Measurements from ENCODE around the gene RUNX2.

RUNX2 gene

DNA sequence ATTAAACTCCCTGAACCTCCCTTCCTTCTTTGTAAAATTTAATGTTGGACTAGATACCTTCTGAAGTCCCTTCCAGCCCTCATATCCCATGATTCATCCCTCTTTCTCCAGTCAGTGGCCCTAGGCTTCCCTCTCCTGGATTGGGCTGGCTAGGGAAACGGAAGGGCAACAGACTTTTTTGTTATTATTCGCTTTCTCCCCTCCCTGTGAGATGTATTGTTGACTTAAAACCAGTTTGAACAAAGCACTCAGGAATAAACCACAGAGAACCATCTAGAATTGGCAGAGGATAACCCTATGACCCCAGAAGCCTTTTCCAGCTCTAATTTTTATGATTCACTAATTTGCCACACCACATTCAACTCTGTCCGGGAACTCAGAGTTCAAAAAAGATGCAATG, 289.3 kb downstream of the RUNX2 start:
- no peak for DNase-seq (ENCODE audit: low read depth in 2 of 2)

DNA sequence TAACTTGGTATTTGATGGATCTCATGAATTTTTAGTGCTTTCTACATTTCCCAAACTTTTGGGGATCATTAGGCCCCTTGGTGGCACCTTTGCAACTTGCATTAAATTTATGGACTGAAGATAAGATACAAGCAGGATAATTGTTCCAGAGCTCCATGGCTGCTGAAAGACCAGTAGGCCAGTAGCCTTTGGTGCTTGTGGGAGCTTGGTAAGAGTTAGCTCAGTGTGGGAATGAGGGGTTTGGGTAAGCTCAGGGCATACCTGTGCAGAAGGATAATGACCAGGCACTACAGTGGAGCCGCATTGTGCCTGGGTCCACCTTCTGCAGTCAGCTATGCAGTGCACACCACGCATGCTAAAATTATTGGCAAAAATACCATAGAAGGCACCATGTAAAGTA, 290.1 kb downstream of the RUNX2 start:
- DNase-seq (ENCODE audit: low read depth in 2 of 2): no peak

DNA sequence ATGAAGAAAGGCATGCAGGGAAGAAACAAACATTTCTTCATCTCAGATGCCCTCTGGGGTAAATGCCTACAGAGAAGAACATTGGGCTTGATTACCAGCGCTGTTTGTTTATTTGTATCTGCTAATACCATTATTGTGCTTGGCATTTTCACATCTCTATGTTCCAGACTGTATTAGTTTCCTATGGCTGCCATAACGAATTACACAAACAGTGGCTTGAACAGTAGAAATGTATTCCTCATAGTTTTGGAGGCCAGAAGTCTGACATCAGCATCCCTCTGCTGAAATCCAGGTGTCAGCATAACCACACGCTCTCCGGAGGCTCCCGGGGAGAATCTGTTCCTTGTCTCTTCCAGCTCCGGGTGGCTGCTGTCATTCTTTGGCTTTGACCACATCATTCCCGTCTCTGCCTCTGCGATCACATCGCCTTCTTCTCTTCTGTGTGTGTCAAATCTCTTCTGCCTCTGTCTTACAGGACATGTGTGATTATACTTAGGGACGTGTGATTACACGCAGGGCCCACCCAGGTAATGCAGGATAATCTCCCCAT, 291.2 kb downstream of the RUNX2 start:
- DNase-seq (ENCODE audit: low read depth in 2 of 2): no peak

DNA sequence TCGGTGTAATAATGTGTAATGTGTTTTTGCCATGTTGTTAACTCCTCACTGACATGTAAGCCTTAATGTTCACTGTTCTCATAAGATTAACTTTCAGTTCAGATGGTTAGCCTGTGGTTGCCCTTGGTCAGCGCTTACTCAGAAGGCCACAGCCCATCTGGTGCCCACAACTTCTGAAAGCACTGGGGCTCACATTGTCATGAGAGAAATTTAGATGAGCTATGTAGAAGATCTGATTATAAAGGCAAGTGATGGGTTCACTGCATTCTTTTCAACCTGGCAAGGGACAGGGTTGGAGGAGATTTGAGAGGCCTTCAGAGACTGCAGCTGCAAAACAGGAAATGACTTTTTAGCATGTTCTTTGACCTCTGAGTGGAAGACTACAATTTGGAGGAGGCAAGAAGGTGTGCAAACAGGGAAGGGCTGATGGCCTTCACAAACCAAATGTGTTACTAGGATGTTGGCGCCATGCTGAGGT, 291.9 kb downstream of the RUNX2 start:
- no peak for DNase-seq (ENCODE audit: low read depth in 2 of 2)

- DNase-seq (ENCODE audit: low read depth in 2 of 2): no peak
These were observed 296.1 kb downstream of the RUNX2 start for GRCh38 chr6:45624228-45624627.

DNA sequence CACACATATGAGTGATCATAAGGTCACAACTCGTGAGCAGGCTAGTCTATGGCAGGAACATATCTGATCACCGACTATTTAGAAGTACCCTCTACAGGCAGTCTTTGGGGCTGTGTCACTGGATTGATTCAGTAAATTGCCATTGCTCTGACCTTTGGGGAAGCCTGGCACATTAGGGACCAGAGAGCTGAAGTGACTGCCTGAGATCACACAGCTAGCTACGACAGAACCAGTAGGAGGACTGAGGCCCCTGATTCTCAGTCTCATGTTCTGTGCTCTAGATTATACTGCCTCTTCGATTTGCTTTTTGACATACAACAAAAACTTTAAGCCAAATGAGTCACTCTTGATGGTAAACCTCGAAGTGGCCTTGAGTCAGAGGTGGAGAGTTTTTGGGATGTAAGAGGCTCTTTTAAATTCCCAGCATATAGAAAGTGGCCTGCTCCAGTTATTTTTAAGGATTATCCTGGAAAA, 297.1 kb downstream of the RUNX2 start:
- DNase-seq (ENCODE audit: low read depth in 2 of 2): peak in 1 of 2 experiments; percentile 14

- no peak for DNase-seq (ENCODE audit: low read depth in 2 of 2)
These were observed 298.2 kb downstream of the RUNX2 start for GRCh38 chr6:45626087-45626891.

DNA sequence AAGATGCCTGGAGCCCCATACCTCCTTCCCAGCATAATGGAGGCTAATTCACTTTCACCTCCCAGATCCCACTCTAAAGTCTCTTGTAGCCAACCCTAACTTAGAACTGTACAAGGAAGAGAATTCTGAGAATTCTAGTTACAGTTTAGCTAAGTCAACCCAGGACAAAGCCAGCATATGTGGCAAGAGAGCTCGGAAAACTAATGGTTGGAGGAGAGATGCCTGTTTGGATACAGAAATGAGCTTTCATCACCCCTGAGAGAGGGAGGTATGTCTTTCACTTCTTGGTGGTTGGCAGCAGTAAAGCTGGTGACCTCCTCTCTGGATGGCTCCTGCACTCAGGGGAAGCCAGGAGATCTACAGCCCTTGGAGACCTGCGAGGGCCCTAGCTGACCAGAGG, 302.2 kb downstream of the RUNX2 start:
- DNase-seq (ENCODE audit: low read depth in 2 of 2): no peak

- DNase-seq (ENCODE audit: low read depth in 2 of 2): no peak
These were observed 302.7 kb downstream of the RUNX2 start for GRCh38 chr6:45630801-45631200.

GRCh38 chr6:45631396-45631795, 303.3 kb downstream of the RUNX2 start:
- no peak for DNase-seq (ENCODE audit: low read depth in 2 of 2)

DNA sequence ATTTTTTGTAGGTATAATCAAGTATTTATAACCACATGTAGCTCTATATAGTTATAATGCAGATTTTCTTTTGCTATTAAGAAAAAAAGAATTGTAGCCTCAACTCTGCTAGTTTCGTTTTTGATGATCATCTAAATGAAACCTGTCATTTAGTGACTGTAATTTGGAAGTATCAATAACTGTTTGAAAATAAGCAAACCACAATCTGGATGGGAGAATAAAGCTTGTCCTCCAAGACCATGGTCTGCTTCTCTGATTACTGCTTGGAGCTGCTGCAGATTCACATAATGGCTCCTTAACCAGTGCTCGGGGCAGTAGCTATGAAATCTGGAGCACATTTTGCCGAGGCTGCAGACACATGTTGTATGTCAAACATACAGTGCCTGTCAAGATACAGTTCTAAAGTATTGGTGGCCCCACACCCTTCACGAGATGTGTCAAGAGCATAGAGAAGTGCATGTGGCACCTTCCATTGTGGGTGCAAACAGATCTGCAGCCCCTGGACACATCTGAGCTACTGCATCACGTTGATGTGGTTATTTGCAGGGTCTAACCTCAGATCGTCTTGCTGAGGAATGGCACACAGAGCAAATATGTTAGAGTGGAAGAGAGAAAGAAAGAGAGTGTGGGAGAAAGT, 305.3 kb downstream of the RUNX2 start:
- no peak for DNase-seq (ENCODE audit: low read depth in 2 of 2)

DNA sequence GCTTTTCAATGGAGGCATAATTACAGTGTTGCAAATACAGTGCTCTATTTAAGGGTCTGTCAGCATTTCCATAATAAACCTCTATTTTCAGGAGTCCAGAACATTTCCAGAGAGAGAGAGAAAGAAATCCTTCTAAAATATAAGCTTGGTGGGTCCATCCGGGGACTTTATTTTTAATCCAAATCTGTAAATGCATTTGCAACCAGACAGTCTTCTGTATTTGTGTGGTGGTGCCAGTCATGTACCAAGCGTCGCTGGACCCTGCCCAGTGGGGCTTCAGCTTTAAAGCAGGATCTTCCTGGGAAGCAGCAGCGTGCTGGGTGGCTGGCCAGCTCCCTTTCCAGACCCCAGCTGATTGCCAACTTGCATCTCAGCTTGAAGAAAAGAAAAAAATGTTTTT, 306.1 kb downstream of the RUNX2 start:
- no peak for DNase-seq (ENCODE audit: low read depth in 2 of 2)

DNA sequence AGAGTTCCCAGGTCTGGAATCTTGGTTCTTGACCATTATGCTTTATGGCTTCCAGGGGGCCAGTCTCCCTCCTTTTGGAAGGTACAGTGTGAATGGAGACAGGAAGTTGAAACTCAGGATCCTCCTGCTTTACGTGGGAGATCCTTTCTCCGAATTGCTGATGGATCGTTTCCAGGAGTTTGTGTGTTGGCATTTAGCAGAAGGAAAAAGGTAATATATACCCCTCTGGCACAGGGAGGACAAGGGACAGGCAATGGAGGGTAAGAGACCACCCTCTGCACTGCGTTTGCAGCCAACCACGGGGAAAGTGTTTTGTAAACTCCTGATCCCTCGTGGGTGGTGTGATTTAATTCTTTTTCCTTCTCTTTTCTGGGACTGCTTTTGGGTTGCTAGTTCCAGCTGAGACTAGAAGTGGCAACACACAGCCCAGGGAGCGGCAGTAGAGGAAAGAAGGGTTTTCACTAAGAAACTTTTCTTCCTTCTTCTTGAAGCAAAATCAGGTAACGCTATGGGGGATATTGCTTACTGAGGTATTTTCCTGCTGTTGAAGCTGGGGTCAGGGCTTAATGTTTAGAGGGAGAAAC, 307.2 kb downstream of the RUNX2 start:
- DNase-seq (ENCODE audit: low read depth in 2 of 2): no peak

DNA sequence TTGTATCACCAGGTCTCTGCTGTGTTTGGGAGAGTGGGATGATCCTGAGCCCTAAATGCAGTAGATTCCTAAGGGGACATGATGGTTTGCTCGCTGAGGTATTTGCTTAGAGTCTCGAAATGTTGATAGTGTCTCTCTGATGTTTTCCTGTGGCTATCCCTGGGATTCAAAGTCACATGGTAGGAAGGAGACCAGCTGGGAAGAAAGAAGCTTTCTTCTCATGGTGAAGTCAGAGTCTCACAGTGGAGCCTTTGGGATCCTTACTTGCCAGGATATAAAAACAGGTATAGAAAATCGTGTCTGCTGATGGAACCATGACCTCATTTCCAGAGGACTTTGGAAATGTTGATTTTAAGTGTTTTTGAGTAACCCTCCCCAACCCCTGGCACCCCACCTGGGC, 308.9 kb downstream of the RUNX2 start:
- DNase-seq (ENCODE audit: low read depth in 2 of 2): no peak

- DNase-seq (ENCODE audit: low read depth in 2 of 2): no peak
These were observed 309.6 kb downstream of the RUNX2 start for GRCh38 chr6:45637611-45638257.

GRCh38 chr6:45640081-45640491, 312.0 kb downstream of the RUNX2 start:
- DNase-seq (ENCODE audit: low read depth in 2 of 2): no peak

- DNase-seq (ENCODE audit: low read depth in 2 of 2): no peak
These were observed 312.7 kb downstream of the RUNX2 start for GRCh38 chr6:45640811-45641210.

- no peak for DNase-seq (ENCODE audit: low read depth in 2 of 2)
These were observed 314.4 kb downstream of the RUNX2 start for GRCh38 chr6:45642331-45643125.

DNA sequence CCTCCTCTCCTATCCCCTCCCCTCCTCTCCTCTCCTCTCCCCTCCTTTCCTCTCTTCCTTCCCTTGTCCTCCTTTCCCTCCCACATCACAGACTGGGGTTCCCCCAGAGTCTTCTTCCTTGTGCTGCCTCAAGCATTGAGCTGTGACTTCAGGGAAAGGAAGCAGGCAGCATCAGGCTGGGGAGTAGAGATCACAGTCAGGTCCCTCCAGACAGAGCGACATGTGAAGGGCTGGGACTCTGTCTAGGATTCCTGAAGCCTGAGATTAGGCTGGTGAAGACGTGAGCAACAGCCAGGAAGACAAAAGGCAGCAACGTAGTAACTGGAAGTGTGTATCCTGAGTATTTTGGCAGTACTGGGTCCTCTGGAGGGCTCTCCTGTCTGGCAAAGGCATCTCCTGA, 315.0 kb downstream of the RUNX2 start:
- no peak for DNase-seq (ENCODE audit: low read depth in 2 of 2)

DNA sequence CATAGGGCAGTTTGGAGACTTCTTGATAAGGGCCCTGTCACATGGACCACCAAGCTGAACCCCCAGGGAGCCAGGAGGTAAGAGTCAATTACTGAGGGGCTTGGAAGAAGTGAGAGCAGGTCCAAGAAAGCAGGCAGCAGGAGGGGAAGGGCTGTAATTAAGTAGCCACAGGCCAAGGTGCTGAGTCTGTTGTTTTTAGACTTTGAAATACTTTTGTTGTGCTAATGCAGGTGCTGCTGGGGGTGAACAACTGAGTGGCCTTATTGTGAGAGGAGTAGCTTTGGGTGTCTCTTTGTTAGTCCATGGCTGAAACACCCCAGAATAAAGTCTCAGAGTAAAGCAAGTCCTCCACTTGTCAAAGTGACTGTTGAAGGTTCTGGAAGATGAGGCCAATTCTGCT, 316.6 kb downstream of the RUNX2 start:
- no peak for DNase-seq (ENCODE audit: low read depth in 2 of 2)

DNA sequence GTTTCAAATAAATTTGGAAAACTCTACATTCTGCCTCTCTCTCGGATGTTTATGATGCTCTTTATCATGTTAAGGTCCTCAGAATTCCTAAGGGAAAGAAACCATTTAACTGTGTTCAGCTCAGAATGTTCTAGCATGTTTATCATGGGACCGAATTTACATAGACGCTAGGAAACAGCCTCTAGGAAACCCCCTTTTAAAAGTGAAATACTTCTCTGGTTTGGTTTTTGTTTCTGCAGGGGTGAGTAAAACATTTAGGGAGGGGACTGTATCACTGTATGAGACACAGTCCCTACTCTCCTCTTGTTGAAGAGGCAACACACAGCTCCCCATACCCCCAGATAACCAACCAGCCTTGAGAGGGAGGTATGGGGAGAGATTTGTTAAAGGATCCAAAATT, 317.2 kb downstream of the RUNX2 start:
- DNase-seq (ENCODE audit: low read depth in 2 of 2): no peak

All from stimulated activated CD4-positive, alpha-beta T cell treated with anti-CD3 and anti-CD28 coated beads, Interleukin-12 subunit alpha, Interleukin-12 subunit beta, amount 100 ng/mL, for 24 hours (primary cell).